ENCODE data around the gene VIPAS39.

Gene VIPAS39

DNA sequence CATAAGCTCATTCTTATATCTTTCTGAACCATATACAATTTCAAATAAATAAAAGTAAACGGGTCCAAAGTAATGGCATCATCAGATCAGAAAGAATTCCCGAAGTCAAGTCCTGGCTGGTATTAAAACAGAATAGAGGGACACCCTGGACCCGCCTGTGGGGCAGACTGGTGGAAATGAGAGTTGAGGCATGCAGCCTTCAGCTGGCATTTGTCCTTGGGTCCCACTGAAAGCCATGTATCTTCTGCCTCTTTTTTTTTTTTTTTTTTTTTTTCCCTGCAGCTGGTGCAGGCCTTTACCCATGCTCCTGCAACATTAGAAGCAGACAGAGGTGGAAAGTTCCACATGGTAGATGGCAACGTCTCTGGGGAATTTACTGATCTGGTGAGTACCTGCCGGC, 10.4 kb upstream of the VIPAS39 start:
- Histone ChIP-seq H3K9me3 (ENCODE audit: control insufficient read depth, insufficient read depth, low read length) (no peaks in the 10 kb centered on the region), H3K36me3 (ENCODE audit: control insufficient read depth, insufficient read depth, low read length) (peaks cover 37% of the 10 kb centered on the region), H3K27me3 (ENCODE audit: control insufficient read depth, insufficient read depth, low read length) (no peaks in the 10 kb centered on the region), H3K4me3 (ENCODE audit: low read depth, low read length) (no peak overlapping the region), H3K4me1 (ENCODE audit: control insufficient read depth, insufficient read depth, low read length) (peaks cover 11% of the 10 kb centered on the region), H3K9ac (ENCODE audit: low read depth, low read length) (no peak overlapping the region)

DNA sequence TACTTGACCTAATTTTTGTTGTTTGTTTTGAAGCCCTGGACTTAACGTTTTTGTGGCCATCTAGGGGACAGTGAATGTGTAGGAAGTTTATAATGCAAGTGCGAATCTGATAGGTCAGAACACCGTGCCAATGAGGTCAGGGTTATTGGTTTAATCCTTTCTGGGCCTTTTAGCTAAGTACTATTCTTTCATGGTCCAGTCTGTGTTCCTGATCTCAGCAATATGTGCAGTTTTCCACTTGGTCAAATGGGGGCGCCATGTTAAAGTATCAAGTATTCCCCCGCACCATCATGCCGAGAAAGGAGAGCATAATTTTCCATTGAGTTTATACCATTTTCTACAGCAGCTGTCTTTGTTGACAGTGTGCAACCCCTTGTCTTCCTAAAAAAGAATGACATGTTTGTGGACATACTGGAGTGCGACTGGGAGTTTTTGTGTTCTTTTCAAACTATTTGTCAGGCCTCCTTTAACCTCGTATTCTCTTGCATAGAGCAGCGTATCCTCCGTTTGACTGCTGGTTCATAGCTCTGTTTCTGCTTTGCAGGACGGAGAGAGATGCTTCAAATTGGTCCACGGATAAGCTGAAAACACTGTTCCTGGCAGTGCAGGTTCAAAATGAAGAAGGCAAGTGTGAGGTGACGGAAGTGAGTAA, 1.8 kb upstream of the VIPAS39 start:
- Histone ChIP-seq H3K36me3 (ENCODE audit: control insufficient read depth, insufficient read depth, low read length) (peaks cover 25% of the 10 kb centered on the region), H3K4me3 (ENCODE audit: low read depth, low read length) (peak overlapping the region; percentile 100), H3K4me1 (ENCODE audit: control insufficient read depth, insufficient read depth, low read length) (peaks cover 6% of the 10 kb centered on the region), H3K9ac (ENCODE audit: low read depth, low read length) (peak overlapping the region; percentile 27), H3K27me3 (ENCODE audit: control insufficient read depth, insufficient read depth, low read length) (no peaks in the 10 kb centered on the region), H3K9me3 (ENCODE audit: control insufficient read depth, insufficient read depth, low read length) (no peaks in the 10 kb centered on the region)

DNA sequence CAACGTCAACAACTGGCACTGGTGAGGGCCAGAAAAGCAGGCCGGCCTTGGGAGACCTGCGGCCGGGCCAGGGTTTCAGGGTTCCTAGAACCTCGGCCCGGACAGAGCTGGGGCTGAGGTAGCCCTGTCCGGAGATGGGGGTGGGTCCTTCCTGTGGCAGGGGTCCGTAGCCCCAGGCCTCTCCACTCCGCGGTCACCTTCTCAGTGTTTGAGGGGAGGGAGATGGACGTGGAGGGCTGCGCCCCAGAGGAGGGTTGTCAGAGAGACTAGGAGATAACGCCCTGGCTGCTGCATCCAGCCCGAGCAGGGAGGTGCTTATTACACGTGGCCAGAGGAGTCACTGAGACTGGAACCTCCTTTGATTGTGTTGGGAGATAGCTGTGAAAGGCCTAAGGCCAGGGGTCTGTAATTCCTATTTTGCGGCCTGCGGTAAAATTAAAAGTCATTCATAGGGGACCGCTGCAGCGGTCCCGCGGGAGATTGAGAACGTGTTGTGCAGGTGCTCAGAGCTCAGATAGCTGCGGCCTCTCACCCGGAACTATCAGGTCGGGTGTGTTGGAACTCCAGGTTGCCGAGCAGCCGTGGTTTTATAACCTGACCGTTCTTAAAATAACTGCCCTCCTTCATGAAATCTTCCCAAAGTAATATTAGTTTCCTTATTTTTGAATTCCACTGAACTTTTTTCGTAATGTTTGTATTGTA, 999 bp upstream of the VIPAS39 start:
- Histone ChIP-seq H3K4me1 (ENCODE audit: control insufficient read depth, insufficient read depth, low read length) (peaks cover 6% of the 10 kb centered on the region), H3K9ac (ENCODE audit: low read depth, low read length) (peak overlapping the region; percentile 99), H3K4me3 (ENCODE audit: low read depth, low read length) (peak overlapping the region; percentile 100), H3K9me3 (ENCODE audit: control insufficient read depth, insufficient read depth, low read length) (no peaks in the 10 kb centered on the region), H3K36me3 (ENCODE audit: control insufficient read depth, insufficient read depth, low read length) (peaks cover 25% of the 10 kb centered on the region), H3K27me3 (ENCODE audit: control insufficient read depth, insufficient read depth, low read length) (no peaks in the 10 kb centered on the region)

DNA sequence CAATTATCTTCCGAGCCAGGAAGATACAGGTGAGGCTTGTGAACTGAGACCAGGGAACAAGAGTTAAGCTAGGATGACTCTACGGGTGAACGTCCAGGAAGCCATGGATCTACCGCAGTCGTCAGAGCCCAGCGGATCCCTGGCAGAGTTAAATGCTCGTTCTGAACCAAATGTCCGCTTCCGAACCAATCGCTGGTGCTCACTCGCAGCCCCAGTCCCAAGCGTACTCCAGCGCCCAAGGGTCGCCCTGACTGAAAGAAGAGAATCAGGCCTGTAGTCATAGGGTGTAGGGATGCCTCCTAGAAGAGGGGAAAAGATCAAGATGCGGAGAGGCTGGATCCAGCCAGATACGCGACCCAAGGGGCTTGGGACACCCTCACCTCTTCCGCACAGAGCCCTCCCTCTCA, 283 bp downstream of the VIPAS39 start:
- Histone ChIP-seq H3K9me3 (ENCODE audit: control insufficient read depth, insufficient read depth, low read length) (no peaks in the 10 kb centered on the region), H3K4me1 (ENCODE audit: control insufficient read depth, insufficient read depth, low read length) (peaks cover 6% of the 10 kb centered on the region), H3K4me3 (ENCODE audit: low read depth, low read length) (peak overlapping the region; percentile 100), H3K27me3 (ENCODE audit: control insufficient read depth, insufficient read depth, low read length) (no peaks in the 10 kb centered on the region), H3K36me3 (ENCODE audit: control insufficient read depth, insufficient read depth, low read length) (peaks cover 18% of the 10 kb centered on the region), H3K9ac (ENCODE audit: low read depth, low read length) (peak overlapping the region; percentile 92)

DNA sequence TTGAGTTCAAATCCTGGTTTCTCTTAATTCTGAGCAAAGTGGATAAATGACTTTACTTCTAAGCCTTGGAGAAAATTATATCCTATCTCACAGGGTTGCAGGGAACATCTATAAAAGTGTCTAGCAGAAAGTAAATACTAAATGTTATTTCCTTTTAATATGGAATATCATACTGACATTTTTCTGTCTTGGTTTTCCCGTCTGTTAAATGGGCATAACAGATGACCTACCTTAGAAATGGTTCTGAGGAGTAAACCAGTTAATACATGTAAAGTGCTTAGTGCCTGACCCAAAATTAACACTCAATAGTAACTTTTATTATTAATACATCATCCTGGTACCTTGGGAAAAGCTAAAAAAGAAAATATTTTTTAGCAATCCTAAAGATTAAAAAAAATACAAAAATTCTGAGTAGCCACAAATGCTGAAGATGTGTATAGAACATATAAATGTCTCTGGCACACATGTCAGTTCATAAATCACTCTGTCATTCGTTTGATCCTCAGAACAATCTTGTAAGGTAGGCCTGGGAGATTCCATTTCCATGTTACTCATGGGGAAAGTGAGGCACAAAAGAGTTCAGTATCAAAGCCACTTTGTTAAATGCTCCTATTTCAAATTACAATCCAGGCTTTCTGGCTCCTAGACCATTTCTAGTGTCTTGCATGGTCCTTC, 1.3 kb downstream of the VIPAS39 start:
- Histone ChIP-seq H3K27me3 (ENCODE audit: control insufficient read depth, insufficient read depth, low read length) (no peaks in the 10 kb centered on the region), H3K9me3 (ENCODE audit: control insufficient read depth, insufficient read depth, low read length) (no peaks in the 10 kb centered on the region), H3K9ac (ENCODE audit: low read depth, low read length) (no peak overlapping the region), H3K4me1 (ENCODE audit: control insufficient read depth, insufficient read depth, low read length) (peaks cover 6% of the 10 kb centered on the region), H3K4me3 (ENCODE audit: low read depth, low read length) (peak overlapping the region; percentile 100), H3K36me3 (ENCODE audit: control insufficient read depth, insufficient read depth, low read length) (peaks cover 10% of the 10 kb centered on the region)

DNA sequence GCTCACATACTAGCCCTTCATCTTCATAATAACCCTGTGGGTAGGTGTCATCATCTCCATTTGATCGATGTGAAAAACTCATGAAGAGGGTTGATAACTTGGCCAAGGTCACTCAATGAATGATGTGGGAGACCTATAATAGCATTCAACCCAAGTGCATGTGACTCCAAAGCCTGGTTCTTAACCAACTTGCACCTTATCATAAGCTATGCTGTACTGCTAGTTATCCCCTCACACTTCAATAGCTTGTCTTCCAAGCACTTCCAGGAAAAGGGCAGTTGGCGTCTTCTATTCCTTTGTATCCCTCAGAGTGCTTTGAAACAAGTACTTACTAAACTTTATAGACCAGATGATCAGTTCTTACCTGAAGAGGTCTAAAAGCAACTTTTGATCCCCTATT, 15.2 kb downstream of the VIPAS39 start:
- Histone ChIP-seq H3K4me1 (ENCODE audit: control insufficient read depth, insufficient read depth, low read length) (no peaks in the 10 kb centered on the region), H3K9ac (ENCODE audit: low read depth, low read length) (no peak overlapping the region), H3K27me3 (ENCODE audit: control insufficient read depth, insufficient read depth, low read length) (no peaks in the 10 kb centered on the region), H3K36me3 (ENCODE audit: control insufficient read depth, insufficient read depth, low read length) (peaks cover 15% of the 10 kb centered on the region), H3K4me3 (ENCODE audit: low read depth, low read length) (no peak overlapping the region), H3K9me3 (ENCODE audit: control insufficient read depth, insufficient read depth, low read length) (no peaks in the 10 kb centered on the region)

DNA sequence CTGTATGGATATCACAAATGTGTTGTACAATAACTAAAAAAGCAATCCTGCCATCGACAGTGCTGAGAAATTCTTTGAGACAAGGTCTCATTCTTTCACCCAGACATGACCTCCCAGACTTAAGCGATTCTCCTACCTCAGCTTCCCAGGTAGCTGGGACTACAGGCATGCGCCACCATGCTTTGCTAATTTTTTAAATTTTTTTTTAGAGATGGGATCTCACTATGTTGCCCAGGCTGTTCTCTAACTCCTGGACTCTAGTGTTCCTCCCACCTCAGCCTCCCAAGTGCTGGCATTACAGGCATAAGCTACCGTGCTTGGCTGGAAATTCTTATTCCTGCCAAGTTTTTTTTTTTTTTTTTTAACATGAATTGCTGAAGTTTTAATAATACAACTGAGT, 17.5 kb downstream of the VIPAS39 start:
- no peak overlapping the region for H3K4me3 ChIP-seq (ENCODE audit: low read depth, low read length)
- H3K9ac ChIP-seq (ENCODE audit: low read depth, low read length), result no peak overlapping the region
- H3K9me3 ChIP-seq (ENCODE audit: control insufficient read depth, insufficient read depth, low read length), result no peaks in the 10 kb centered on the region
- no peaks in the 10 kb centered on the region for H3K4me1 ChIP-seq (ENCODE audit: control insufficient read depth, insufficient read depth, low read length)
- no peaks in the 10 kb centered on the region for H3K27me3 ChIP-seq (ENCODE audit: control insufficient read depth, insufficient read depth, low read length)
- peaks cover 19% of the 10 kb centered on the region for H3K36me3 ChIP-seq (ENCODE audit: control insufficient read depth, insufficient read depth, low read length)

DNA sequence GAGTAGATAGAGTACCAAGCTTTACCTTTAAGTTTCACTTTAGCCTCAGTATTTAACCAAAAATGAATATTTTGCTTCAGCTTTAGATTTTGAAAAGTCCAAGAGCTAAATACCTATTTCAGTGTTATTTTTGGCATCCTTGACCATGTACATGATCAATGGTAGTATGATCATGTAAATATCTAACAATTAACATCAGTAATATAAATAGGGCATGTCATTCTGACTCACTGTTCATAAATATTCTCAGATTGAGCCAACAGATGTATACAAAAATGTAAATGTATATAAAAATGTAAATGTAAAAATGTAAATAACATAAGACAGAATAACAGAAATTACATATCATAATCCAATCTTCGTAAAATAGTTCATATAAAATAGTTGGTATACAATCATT, 18.8 kb downstream of the VIPAS39 start:
- no peak overlapping the region for H3K9ac ChIP-seq (ENCODE audit: low read depth, low read length)
- no peaks in the 10 kb centered on the region for H3K4me1 ChIP-seq (ENCODE audit: control insufficient read depth, insufficient read depth, low read length)
- no peaks in the 10 kb centered on the region for H3K27me3 ChIP-seq (ENCODE audit: control insufficient read depth, insufficient read depth, low read length)
- peaks cover 19% of the 10 kb centered on the region for H3K36me3 ChIP-seq (ENCODE audit: control insufficient read depth, insufficient read depth, low read length)
- H3K9me3 ChIP-seq (ENCODE audit: control insufficient read depth, insufficient read depth, low read length), result no peaks in the 10 kb centered on the region
- H3K4me3 ChIP-seq (ENCODE audit: low read depth, low read length), result no peak overlapping the region

DNA sequence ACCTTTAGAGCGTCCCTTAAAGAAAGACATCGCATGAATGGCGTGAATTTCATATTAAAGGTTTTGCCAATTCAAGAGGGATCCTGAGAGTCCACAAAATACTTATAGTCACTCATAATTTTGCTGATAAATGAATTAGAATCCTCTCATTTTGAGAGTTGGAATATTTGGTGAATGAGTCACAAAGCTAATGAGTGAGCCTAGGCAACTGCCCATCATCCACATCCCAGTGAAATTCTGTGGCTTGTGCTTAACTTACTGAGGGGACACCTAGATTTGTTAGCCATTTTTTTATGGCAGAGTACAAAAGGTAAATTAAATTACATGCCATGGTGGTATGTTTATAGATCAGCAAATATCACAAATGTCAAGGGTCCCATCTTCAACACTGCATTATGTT, 21.4 kb downstream of the VIPAS39 start:
- H3K4me3 ChIP-seq (ENCODE audit: low read depth, low read length), result no peak overlapping the region
- H3K36me3 ChIP-seq (ENCODE audit: control insufficient read depth, insufficient read depth, low read length), result peaks cover 4% of the 10 kb centered on the region
- H3K27me3 ChIP-seq (ENCODE audit: control insufficient read depth, insufficient read depth, low read length), result no peaks in the 10 kb centered on the region
- H3K4me1 ChIP-seq (ENCODE audit: control insufficient read depth, insufficient read depth, low read length), result no peaks in the 10 kb centered on the region
- H3K9me3 ChIP-seq (ENCODE audit: control insufficient read depth, insufficient read depth, low read length), result no peaks in the 10 kb centered on the region
- no peak overlapping the region for H3K9ac ChIP-seq (ENCODE audit: low read depth, low read length)

DNA sequence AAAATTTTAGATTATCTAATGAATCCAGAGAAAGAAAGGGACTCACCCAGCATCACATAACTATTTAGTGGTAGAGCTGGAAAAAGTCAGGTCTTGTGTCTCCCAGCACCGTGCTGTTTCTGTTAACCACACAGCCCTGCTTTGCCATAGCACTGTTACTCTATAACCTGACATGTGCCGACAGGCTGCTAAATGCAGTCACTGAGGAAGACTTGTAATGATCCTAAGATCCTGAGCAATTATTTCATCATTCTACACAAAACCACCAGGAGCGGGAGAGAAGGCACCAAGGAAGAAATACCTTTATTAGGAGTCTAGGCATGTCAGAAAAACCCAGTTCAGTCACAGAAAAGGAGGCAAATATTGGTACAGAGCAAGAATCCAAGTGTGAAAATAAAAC, 31.0 kb downstream of the VIPAS39 start:
- Histone ChIP-seq H3K9ac (ENCODE audit: low read depth, low read length) (no peak overlapping the region), H3K4me3 (ENCODE audit: low read depth, low read length) (no peak overlapping the region), H3K4me1 (ENCODE audit: control insufficient read depth, insufficient read depth, low read length) (peaks cover 7% of the 10 kb centered on the region), H3K36me3 (ENCODE audit: control insufficient read depth, insufficient read depth, low read length) (peaks cover 4% of the 10 kb centered on the region), H3K27me3 (ENCODE audit: control insufficient read depth, insufficient read depth, low read length) (no peaks in the 10 kb centered on the region), H3K9me3 (ENCODE audit: control insufficient read depth, insufficient read depth, low read length) (no peaks in the 10 kb centered on the region)

DNA sequence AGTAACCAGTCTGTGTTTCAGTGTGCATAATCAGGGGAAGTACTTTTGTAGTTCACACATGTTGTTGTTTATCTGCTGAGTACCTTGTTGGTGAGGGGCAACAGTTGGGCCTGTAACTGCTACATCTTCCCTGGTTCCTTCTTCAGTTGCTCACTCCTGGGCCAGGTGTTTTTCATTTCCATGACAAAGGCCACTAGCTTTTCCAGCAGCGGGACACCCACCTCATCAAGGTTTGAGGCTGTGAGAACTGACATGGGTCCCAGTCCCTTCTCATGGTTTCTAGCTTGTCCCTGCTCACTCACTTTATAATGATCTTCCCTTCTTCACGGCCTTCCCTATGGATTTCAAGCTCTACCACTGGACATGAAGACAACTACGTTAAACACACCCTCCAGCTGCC, 32.5 kb downstream of the VIPAS39 start:
- H3K27me3 ChIP-seq (ENCODE audit: control insufficient read depth, insufficient read depth, low read length), result no peaks in the 10 kb centered on the region
- peaks cover 7% of the 10 kb centered on the region for H3K4me1 ChIP-seq (ENCODE audit: control insufficient read depth, insufficient read depth, low read length)
- H3K36me3 ChIP-seq (ENCODE audit: control insufficient read depth, insufficient read depth, low read length), result peaks cover 4% of the 10 kb centered on the region
- H3K9ac ChIP-seq (ENCODE audit: low read depth, low read length), result no peak overlapping the region
- no peaks in the 10 kb centered on the region for H3K9me3 ChIP-seq (ENCODE audit: control insufficient read depth, insufficient read depth, low read length)
- no peak overlapping the region for H3K4me3 ChIP-seq (ENCODE audit: low read depth, low read length)

DNA sequence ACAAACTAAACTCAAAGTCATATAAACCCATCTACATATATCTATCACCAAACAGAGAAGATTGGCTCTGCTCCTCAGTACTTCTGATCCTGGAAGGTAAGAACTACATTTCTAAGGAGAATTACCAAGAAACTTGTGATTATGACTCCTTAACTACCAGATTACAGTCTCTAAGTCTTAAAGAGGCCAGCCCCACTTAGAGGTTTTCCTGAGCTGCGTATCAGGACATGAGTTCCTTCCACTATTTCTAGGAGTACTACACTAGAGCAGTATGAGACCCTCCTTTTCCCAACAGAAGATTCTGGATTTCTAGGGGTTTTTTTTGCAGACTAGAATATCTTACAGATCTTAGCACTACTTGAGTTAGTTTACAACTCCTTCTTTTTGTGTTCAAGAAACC, 34.0 kb downstream of the VIPAS39 start, which contains the start of gene NOXRED1:
NOXRED1 (minus strand) TSS at position 101 of the 400 bp plus-strand sequence. CDS start 634 bp downstream, outside the sequence.
- H3K9me3 ChIP-seq (ENCODE audit: control insufficient read depth, insufficient read depth, low read length), result no peaks in the 10 kb centered on the region
- H3K4me1 ChIP-seq (ENCODE audit: control insufficient read depth, insufficient read depth, low read length), result peaks cover 7% of the 10 kb centered on the region
- no peak within 1 kb of the TSS for H3K9ac ChIP-seq (ENCODE audit: low read depth, low read length)
- H3K27me3 ChIP-seq (ENCODE audit: control insufficient read depth, insufficient read depth, low read length), result no peaks in the 10 kb centered on the region
- H3K36me3 ChIP-seq (ENCODE audit: control insufficient read depth, insufficient read depth, low read length), result peaks cover 4% of the 10 kb centered on the region
- H3K4me3 ChIP-seq (ENCODE audit: low read depth, low read length), result no peak within 1 kb of the TSS
